Keratinocyte (primary cell): Measurements from ENCODE around the gene RAB8B. TPM values are rescaled to one million over a fixed set of nuclear protein-coding genes. Genes with fewer than 3 reads are reported as not detected.

ENCODE experiments used
- DNase-seq: peaks from one replicate; pipeline ENCODE4 v3.0.0-alpha.2; 2011; ENCODE audit warnings: low read depth, missing footprints, low spot score
- FAIRE-seq: peaks from 2 replicates; lab custom pipeline; 2011; peaks lifted over from hg19 to GRCh38; lab: Jason Lieb, UNC
- H2AFZ ChIP-seq: 2 replicates; pipeline ENCODE4 v1.6.0; 2012; ENCODE audit warnings: low read length, control low read depth, inconsistent platforms; ENCODE audit not compliant: control insufficient read depth
- H3K27ac ChIP-seq: 2 replicates; pipeline ENCODE4 v1.5.1; 2011; ENCODE audit warnings: low read length; ENCODE audit not compliant: control insufficient read depth, insufficient read depth
- H3K27me3 ChIP-seq: 3 replicates; pipeline ENCODE4 v1.6.0; 2011; ENCODE audit warnings: low read length; ENCODE audit not compliant: control insufficient read depth, insufficient read depth; ENCODE audit errors: extremely low read depth
- H3K36me3 ChIP-seq, 2 experiments: 2 replicates in 1 of 2; 3 replicates in 1 of 2; pipeline ENCODE4 v1.5.1; 2011; ENCODE audit warnings: low read length in 2 of 2, mild to moderate bottlenecking in 1 of 2; ENCODE audit not compliant: control insufficient read depth in 2 of 2, insufficient read depth in 2 of 2; ENCODE audit errors: extremely low read depth in 1 of 2
- H3K4me1 ChIP-seq: 3 replicates; pipeline ENCODE4 v1.5.1; 2011; ENCODE audit warnings: low read length; ENCODE audit not compliant: control insufficient read depth, insufficient read depth; ENCODE audit errors: extremely low read depth
- H3K4me2 ChIP-seq: 3 replicates; pipeline ENCODE4 v1.6.0; 2011; ENCODE audit warnings: low read depth, low read length; ENCODE audit not compliant: control insufficient read depth, insufficient read depth; ENCODE audit errors: extremely low read depth
- H3K4me3 ChIP-seq, 3 experiments: fragments of 200-600 bp in 1 of 3; sonication (generic) in 1 of 3; 2 replicates in 2 of 3; 3 replicates in 1 of 3; pipeline ENCODE4 v1.5.1; 2011 to 2016; ENCODE audit warnings: low read length in 3 of 3, mild to moderate bottlenecking in 3 of 3, control low read depth in 2 of 3, inconsistent platforms in 1 of 3, low read depth in 1 of 3, mixed read lengths in 1 of 3, mixed run types in 1 of 3, moderate library complexity in 1 of 3; ENCODE audit not compliant: control insufficient read depth in 2 of 3, insufficient read depth in 2 of 3; ENCODE audit errors: extremely low read depth in 1 of 3
- H3K79me2 ChIP-seq: 2 replicates; pipeline ENCODE4 v1.6.0; 2012; ENCODE audit warnings: low read length; ENCODE audit not compliant: control insufficient read depth, insufficient read depth
- H3K9ac ChIP-seq: 3 replicates; pipeline ENCODE4 v1.6.0; 2011; ENCODE audit warnings: low read length; ENCODE audit not compliant: control insufficient read depth, insufficient read depth; ENCODE audit errors: extremely low read depth
- H3K9me1 ChIP-seq: 3 replicates; pipeline ENCODE4 v1.6.0; 2011; ENCODE audit warnings: low read length; ENCODE audit not compliant: control insufficient read depth, insufficient read depth; ENCODE audit errors: extremely low read depth
- H3K9me3 ChIP-seq: 2 replicates; pipeline ENCODE4 v1.5.1; 2012; ENCODE audit warnings: low read depth, low read length; ENCODE audit not compliant: control insufficient read depth
- H4K20me1 ChIP-seq: 3 replicates; pipeline ENCODE4 v1.6.0; 2011; ENCODE audit warnings: low read length; ENCODE audit not compliant: control insufficient read depth, insufficient read depth; ENCODE audit errors: extremely low read depth
- EZH2 ChIP-seq: IDR thresholded peaks from one replicate; pipeline ENCODE4 v1.6.1; 2012; ENCODE audit warnings: inconsistent platforms, mild to moderate bottlenecking, low read length, moderate library complexity
- dilution Hi-C: fragments of 300-500 bp; cut with MboI; formaldehyde crosslinking; loops from one replicate; pipeline ENCODE4 v1.7.0; 2020; ENCODE audit warnings: low sequenced_read_pairs; ENCODE audit not compliant: extremely low pct_ligation_motif_present
- polyA plus RNA-seq, 5 experiments: library from polyadenylated mRNA; depleted of rRNA in 3 of 5; stranded (reverse) in 3 of 5; stranded (forward) in 1 of 5; unstranded in 1 of 5; fragments of >200 nt; gene quantifications; 1 replicate in 1 of 5; 2 replicates in 3 of 5; 3 replicates in 1 of 5; pipeline versions ENCODE4 v1.2.1 to v1.2.3, GENCODE V29; 2011 to 2012; ENCODE audit warnings: missing spikeins in 2 of 5, low read depth in 1 of 5, low replicate concordance in 1 of 5
- TF ChIP-seq, protein P1 (sequence below), 3 experiments: IDR thresholded peaks in 1 of 3; conservative IDR thresholded peaks in 1 of 3; optimal IDR thresholded peaks in 1 of 3; 2 replicates in 2 of 3; 3 replicates in 1 of 3; pipeline versions ENCODE3 to v1.5.1; 2011; ENCODE audit warnings: low read length in 3 of 3, mild to moderate bottlenecking in 3 of 3, moderate library complexity in 2 of 3, control low read depth in 1 of 3, inconsistent platforms in 1 of 3; ENCODE audit not compliant: insufficient read depth in 2 of 3; ENCODE audit errors: extremely low read depth in 1 of 3

Gene RAB8B
- polyA plus RNA-seq, 1 donor (not counting 4 experiments of a cell fraction or from before 2014, with no cell fraction given) = 31.2 TPM

DNA sequence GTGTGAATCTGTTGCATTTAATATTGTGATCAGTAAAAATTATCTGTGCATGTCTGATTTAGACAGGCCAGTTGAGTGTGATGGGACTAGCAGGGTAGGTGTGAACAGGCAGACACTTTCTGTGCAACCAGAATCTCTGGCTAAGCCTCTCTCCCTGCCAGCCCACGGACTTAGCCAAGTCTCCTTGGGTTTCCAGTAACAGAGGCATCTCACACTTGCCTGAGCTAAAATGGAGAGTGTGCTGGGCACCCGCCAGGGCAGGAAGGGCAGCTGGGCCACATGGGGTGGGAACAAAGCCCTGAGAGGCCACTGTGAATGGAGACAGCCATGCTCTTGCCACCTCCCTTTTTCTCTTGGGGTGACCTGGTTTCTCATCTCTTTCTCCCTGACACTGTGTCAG, 19.6 kb upstream of the RAB8B start:
- FAIRE-seq (no peak), DNase-seq (no peak)
- H3K9me1 ChIP-seq = no peaks in the 10 kb centered on the region
- H2AFZ ChIP-seq = no peak overlapping the region
- H3K4me1 ChIP-seq = no peaks in the 10 kb centered on the region
- dilution Hi-C loops = no loop called here
- no peak overlapping the region for H3K27ac ChIP-seq
- H3K4me3 ChIP-seq = no peak overlapping the region
- H3K9ac ChIP-seq = no peak overlapping the region
- no peaks in the 10 kb centered on the region for H3K36me3 ChIP-seq
- TF ChIP-seq EZH2 = no peak
- TF ChIP-seq, protein P1, sequence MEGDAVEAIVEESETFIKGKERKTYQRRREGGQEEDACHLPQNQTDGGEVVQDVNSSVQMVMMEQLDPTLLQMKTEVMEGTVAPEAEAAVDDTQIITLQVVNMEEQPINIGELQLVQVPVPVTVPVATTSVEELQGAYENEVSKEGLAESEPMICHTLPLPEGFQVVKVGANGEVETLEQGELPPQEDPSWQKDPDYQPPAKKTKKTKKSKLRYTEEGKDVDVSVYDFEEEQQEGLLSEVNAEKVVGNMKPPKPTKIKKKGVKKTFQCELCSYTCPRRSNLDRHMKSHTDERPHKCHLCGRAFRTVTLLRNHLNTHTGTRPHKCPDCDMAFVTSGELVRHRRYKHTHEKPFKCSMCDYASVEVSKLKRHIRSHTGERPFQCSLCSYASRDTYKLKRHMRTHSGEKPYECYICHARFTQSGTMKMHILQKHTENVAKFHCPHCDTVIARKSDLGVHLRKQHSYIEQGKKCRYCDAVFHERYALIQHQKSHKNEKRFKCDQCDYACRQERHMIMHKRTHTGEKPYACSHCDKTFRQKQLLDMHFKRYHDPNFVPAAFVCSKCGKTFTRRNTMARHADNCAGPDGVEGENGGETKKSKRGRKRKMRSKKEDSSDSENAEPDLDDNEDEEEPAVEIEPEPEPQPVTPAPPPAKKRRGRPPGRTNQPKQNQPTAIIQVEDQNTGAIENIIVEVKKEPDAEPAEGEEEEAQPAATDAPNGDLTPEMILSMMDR (optimal IDR thresholded peaks at IDR 0.05 in 1 of 3, IDR thresholded peaks at IDR 0.05 in 1 of 3, conservative IDR thresholded peaks at IDR 0.05 in 1 of 3; ENCODE audit: extremely low read depth in 1 of 3, insufficient read depth in 2 of 3, low read length in 3 of 3) = no peak
- H3K79me2 ChIP-seq = no peaks in the 10 kb centered on the region
- no peak overlapping the region for H3K4me2 ChIP-seq
- H4K20me1 ChIP-seq = no peaks in the 10 kb centered on the region
- no peaks in the 10 kb centered on the region for H3K9me3 ChIP-seq
- H3K27me3 ChIP-seq = no peaks in the 10 kb centered on the region

DNA sequence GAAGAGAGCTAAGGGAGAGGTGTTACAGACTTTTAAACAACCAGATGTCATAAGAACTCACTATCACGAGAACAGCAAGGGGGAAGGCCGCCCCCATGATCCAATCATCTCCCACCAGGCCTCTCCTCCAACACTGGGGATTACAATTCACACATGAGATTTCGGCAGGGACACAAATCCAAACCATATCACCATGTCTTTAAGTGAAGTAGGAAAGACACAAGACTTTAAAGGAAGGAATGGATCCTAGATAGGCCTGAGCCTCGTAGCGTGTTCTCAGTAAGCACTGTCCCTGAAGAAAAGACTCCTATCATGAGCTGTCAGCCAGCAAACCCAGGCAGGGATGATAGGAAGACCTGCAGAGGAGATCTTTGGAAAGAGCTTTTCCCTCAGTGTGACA, 17.0 kb upstream of the RAB8B start:
- Histone ChIP-seq H3K36me3 (no peaks in the 10 kb centered on the region), H3K4me3 (no peak overlapping the region), H2AFZ (no peak overlapping the region), H3K9me1 (no peaks in the 10 kb centered on the region), H3K4me2 (no peak overlapping the region), H3K9ac (no peak overlapping the region), H3K27me3 (no peaks in the 10 kb centered on the region), H3K4me1 (peaks cover 15% of the 10 kb centered on the region), H3K27ac (no peak overlapping the region), H4K20me1 (no peaks in the 10 kb centered on the region), H3K79me2 (no peaks in the 10 kb centered on the region), H3K9me3 (no peaks in the 10 kb centered on the region)
- FAIRE-seq (no peak), DNase-seq (no peak)
- dilution Hi-C loops = no loop called here
- TF ChIP-seq, protein P1 (optimal IDR thresholded peaks at IDR 0.05 in 1 of 3, IDR thresholded peaks at IDR 0.05 in 1 of 3, conservative IDR thresholded peaks at IDR 0.05 in 1 of 3; ENCODE audit: extremely low read depth in 1 of 3, insufficient read depth in 2 of 3, low read length in 3 of 3) = no peak
- no peak for TF ChIP-seq EZH2
